HG03159 (cell line): ENCODE data around the gene IQCB1.
A peak's percentile ranks its signal among the peaks of the same experiment; 100 is the strongest.
"Not testable (repeated sequence)": the region's sequence is repeated elsewhere in the genome, so short reads cannot be mapped to it uniquely, and the experiment has no call there.

Source experiments
- ATAC-seq: cut with Tn5 transposase; IDR thresholded peaks from one replicate; pipeline ENCODE4 v1.9.1; 2021; ENCODE audit warnings: mild to moderate bottlenecking, moderate library complexity; ENCODE audit not compliant: unreplicated experiment

IQCB1 gene, protein sequence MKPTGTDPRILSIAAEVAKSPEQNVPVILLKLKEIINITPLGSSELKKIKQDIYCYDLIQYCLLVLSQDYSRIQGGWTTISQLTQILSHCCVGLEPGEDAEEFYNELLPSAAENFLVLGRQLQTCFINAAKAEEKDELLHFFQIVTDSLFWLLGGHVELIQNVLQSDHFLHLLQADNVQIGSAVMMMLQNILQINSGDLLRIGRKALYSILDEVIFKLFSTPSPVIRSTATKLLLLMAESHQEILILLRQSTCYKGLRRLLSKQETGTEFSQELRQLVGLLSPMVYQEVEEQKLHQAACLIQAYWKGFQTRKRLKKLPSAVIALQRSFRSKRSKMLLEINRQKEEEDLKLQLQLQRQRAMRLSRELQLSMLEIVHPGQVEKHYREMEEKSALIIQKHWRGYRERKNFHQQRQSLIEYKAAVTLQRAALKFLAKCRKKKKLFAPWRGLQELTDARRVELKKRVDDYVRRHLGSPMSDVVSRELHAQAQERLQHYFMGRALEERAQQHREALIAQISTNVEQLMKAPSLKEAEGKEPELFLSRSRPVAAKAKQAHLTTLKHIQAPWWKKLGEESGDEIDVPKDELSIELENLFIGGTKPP

DNA sequence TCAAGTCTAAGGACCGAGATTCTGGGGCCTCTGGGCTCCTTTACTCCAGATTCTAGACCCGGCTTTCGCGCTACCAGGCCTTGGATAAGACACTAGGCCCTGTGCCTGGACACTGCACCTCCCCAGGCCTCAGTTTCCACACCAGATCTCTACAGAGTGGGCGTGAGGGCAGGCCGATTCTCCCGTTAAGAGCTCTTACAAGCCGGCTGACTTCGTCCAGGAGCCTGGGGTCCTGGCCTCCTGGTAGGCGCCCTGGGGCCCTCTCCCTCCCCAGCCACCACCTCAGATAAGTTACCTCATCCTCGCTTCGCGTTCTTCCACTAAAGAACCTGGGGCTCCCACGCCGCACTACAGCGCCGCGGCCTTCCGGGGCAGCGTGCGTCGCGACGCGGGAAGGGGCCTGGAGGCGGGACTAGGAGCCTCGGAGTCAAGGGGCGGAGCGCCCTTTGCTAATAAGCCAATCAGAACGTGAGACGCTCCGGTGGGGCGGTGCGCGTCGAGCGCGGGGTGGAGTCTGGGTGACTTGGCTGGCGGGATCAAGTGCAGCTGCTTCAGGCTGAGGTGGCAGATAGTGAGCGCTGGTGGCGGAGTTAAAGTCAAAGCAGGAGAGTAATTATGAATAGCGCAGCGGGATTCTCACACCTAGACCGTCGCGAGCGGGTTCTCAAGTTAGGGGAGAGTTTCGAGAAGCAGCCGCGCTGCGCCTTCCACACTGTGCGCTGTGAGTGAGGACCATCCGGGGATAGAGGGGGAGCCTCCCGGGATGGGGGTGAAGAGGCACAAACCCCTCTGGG is at the start of gene IQCB1, which contains the start of gene EAF2:
Gene IQCB1 (minus strand): TSS at position 390 of the 794 bp plus-strand sequence. CDS start 6,100 bp downstream, outside the sequence.
Gene EAF2 (plus strand): TSS at position 539 of the 794 bp plus-strand sequence. CDS start 77 bp downstream, at position 616.
- peak; percentile 99 for ATAC-seq

DNA sequence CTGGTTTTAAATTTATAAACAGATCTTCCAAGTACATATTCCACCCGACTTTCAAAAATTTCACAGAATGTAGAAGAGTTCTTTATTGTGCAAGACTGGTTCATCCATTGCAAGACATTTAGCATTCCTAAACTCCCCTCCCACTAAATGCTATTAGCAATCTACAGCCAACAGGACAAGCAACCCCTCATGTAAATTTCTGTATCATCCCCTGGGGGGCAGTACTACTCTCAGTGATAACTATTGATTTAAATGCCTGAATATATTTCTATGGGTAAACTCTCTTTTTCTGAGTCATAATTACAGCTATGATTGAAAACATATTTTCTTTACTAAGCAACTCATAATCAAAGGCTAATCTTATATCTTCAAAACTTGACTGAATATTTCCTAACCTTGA is 48.6 kb upstream of the IQCB1 start:
- no peak for ATAC-seq

DNA sequence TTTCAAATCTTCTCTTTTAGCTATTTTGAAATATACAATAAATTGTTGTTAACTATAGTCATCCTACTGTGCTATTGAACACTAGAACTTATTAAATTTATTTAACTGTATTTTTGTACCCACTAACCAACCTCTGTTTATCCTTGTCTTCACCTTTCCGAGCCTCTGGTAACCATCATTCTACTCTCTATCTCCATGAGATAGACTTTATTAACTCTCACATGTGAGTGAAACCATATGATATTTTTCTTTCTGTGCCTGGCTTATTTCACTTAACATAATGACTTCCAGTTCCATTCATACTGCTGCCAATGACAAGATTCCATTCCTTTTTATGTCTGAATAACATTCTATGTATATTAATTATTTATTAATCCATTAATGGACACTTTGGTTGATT is 43.6 kb upstream of the IQCB1 start:
- ATAC-seq, result no peak

DNA sequence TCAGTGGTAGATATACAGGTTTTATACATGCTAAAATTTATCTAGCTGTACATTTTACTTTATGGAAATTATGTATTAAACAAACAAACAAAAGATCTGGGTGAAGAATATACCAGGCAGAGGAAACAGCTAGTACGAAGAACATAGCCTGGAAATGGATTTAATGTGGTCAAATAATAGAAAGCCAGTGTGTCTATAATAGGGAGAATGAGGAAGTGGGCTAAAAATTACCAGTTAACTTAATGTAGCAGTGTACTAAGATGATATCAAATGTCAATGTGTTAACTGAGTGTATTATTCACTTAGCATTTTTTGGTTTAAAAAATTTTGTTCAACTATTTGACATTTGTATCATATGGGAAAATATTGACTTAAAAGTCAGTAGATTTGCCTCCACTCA is 36.6 kb upstream of the IQCB1 start:
- no peak for ATAC-seq

DNA sequence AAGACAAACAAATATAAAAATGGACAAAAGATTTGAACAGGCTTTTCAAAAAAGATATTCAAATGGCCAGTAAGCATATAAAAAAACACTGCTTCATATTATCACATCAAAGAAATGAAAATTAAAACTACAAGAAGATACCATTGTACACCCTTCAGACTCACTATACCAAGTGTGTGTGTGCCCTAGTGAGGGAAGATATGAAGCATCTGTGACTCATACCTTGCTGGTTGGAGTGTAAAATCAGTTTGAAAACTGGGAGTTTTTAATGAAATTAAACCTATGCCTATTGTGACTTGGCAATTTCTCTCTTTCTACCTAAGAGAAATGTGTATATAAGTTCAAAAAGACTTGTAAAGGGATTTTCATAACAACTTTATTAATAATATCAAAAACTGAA is 35.9 kb upstream of the IQCB1 start:
- no peak for ATAC-seq

DNA sequence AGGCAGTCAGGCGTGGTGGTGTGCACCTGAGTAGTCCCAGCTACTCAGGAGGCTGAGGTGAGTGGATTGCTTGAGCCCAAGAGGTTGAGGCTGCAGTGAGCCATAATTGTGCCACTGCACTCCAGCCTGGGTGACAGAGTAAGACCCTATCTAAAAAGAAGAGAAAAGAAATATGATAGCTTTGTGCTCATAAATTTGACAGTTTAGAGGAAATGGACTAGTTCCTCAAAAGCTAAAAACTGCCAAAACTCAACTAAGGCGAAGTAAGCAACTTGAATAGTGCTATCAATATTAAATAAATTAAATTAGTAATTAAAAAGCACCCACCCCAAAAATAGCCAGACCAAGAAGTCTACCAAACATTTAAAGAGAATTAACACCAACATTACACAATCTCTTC is 34.9 kb upstream of the IQCB1 start:
- no peak for ATAC-seq

DNA sequence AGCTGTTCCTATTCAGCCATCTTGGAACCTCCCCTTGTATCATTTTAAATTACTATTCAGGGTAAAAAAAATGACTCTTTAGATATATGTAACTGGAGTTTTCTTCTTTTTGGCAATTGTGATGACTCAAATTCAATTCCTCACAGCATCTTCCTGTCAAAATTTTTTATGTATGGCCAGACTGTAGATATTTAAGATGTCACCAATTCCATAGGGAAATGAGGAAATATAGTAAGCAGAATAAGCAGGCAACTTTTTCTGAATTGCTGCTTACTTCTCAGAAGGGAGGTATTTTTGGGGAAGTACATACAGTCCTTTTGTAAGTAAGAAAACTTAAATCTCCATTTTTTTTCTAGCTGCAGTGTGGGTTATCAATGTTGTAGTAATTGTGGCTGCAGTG is 28.9 kb upstream of the IQCB1 start:
- ATAC-seq, result no peak

DNA sequence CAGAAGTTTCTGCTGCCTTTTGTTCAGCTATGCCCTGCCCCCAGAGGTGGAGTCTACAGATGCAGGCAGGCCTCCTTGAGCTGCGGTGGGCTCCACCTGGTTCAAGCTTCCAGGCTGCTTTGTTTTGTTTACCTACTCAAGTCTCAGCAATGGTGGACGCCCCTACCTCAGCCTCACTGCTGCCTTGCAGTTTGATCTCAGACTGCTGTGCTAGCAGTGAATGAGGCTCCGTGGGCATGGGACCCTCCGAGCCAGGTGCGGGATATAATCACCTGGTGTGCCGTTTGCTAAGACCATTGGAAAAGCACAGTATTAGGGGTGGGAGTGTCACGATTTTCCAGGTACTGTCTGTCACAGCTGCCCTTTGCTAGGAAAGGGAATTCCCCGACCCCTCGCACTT is 28.4 kb upstream of the IQCB1 start:
- ATAC-seq, result not testable (repeated sequence)

DNA sequence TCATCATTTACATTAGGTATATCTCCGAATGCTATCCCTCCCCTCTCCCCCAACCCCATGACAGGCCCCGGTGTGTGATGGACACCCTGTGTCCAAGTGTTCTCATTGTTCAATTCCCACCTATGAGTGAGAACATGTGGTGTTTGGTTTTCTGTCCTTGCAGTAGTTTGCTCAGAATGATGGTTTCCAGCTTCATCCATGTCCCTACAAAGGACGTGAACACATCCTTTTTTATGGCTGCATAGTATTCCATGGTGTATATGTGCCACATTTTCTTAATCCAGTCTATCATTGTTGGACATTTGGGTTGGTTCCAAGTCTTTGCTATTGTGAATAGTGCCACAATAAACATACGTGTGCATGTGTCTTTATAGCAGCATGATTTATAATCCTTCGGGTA is 22.9 kb upstream of the IQCB1 start:
- not testable (repeated sequence) for ATAC-seq

DNA sequence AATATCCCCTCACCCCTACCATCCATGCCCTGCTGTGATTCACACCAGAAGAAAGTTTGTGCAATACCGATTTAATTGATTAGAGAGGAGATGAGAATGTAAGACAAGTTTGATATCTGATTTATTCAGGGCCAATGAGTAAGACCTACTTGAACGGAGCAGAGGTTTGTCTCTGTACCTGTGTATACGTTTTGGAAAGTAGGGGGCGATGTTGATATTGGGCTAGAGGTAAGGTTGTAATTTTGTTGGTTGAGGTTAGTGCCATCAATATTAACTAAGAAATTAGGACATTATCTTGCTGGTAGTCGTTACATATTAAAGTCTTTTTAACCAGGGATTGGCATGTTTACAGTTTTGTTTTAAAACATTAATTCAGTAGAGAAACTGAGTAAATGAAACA is 20.7 kb upstream of the IQCB1 start:
- ATAC-seq, result no peak

DNA sequence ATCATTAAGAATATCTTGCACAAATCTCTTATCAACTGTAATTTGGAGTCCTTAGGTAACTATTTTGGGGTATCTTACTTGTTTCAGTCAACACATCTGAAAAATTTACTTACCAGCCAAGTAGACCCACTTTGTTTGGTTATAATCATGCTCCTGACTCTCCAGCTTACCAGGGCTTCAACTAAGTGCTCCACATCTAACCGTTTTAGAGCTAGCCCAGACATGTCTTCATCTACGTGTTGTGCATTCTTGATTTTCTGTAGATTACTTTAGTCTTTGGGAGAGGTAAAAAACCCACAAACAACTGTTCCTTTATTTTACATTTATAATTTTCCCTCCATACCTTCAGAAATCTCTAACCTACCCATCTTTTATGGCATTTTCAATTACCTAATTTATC is 17.4 kb upstream of the IQCB1 start:
- no peak for ATAC-seq

DNA sequence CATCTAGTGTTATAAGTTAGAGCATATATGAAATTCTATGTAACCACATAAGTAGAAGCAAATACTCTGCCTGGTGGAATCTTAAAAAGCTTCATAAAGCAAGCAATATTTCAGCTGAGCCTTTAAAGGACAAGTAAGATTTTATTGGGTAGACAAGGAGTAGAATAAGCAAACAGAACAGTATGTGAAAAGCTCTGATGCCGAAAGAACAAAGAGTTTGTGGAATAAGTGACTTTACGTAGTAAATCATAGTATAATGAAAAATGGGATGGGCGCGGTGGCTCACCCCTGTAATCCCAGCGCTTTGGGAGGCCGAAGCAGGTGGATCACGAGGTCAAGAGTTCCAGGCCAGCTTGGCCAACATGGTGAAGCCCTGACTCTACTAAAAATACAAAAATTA is 10.0 kb upstream of the IQCB1 start:
- ATAC-seq, result no peak

DNA sequence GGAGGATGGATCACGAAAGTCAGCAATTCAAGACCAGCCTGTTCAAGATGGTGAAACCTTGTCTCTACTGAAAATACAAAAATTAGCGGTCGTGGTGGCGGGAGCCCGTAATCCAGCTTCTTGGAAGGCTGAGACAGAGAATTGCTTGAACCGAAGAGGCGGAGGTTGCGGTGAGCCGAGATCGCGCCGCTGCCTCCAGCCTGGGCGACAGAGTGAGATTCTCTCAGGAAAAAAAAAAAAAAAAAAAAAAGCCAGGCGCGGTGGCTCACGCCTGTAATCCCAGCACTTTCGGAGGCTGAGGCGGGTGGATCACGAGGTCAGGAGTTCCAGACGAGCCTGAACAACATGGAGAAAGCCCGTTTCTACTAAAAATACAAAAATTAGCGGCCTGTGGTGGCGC is 5.1 kb upstream of the IQCB1 start:
- no peak for ATAC-seq

DNA sequence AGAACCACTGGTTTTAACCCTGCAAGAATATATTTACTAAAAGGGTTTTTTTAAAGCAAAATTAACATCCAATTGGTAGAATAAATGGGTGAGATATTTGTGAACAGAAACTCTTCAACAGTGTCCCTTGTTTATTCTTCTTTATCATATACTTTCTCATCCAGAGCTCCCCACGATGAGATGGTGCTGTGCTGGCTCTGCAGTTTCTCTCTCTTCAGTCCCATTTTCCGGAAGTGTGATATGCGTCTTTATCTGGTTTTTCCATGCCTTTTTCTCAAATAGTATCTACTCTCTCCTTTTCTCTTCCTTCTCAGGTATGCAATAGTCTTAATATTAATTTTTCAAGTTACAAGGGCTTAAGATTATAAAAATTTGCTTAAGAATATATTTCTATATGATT is 1.6 kb upstream of the IQCB1 start:
- ATAC-seq, result no peak

DNA sequence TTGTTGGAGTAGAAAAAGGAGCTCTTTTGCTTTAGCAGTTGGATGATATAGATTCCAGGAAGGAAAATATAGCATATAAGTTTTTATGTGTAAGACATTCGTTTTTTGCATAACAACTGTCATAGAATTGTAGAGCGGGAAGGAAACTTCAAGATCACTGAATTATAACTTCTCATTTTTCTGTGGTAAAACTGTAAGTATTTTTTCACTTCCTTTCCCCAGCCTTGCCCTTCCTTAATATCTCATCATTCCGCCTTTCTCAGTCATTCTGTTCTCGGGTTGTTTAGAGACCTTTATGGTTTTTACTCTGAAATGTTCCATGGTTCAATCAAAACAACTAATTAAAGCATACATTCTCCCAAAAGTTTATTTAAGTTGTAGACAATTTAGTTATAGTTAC is 1.2 kb upstream of the IQCB1 start:
- ATAC-seq, result no peak

DNA sequence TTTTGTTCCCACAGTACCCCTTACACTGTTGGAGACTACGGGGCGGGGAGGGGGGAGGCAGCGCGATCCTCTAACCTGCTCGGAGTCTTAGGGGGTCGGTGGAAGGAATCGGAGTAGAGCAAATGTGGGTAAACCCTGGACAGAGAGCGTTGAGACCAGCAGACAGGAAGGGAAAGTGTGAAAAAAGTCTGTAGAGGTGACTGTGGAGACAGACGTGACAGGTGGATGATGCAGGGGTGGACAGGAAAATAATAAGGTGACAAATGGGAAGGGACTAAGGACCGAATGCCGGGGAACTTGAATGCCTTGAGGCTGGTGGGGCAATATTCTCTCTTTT is 573 bp upstream of the IQCB1 start:
- ATAC-seq, result peak; percentile 10

DNA sequence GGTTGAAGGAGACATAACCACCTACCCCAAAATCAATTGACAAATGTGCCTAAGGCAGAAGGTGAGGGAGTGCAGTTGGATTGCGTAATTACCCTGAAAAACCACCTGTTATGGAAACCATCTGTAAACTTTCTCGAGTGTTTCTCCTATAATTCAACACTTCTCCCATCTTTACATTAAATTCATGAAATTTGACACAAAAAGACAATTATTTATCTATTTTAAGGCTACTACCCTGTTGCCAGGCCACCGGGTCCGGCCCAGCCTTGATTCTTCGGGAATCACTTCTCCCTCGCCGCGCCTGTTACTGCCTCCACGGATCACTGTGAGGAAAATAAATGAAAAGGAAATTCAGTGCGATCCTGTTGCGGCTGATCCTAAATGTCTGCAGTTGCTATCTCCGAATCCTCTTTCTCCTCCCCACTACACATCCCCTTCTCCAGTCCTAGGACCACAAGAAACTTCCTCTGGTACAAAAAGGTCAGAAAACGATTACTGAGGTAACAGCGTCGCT is 646 bp downstream of the IQCB1 start:
- ATAC-seq, result no peak

DNA sequence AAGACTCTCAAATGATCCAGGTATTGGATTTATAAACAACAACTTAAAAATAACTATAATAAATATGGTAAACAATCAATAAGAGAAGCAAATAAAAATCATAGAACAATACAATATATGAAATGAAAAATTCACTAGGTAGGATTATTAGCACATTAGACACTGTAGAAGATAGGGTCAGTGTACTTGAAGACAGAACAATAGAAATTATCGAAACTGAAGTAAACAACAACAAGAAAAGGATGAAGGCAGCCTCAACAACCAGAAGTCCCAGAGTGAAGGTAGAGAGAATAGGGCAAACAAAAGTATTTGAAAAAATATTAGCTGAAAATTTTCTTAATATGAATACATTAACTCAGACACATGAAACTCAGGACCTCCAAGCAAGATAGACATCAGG is 11.9 kb downstream of the IQCB1 start:
- no peak for ATAC-seq

DNA sequence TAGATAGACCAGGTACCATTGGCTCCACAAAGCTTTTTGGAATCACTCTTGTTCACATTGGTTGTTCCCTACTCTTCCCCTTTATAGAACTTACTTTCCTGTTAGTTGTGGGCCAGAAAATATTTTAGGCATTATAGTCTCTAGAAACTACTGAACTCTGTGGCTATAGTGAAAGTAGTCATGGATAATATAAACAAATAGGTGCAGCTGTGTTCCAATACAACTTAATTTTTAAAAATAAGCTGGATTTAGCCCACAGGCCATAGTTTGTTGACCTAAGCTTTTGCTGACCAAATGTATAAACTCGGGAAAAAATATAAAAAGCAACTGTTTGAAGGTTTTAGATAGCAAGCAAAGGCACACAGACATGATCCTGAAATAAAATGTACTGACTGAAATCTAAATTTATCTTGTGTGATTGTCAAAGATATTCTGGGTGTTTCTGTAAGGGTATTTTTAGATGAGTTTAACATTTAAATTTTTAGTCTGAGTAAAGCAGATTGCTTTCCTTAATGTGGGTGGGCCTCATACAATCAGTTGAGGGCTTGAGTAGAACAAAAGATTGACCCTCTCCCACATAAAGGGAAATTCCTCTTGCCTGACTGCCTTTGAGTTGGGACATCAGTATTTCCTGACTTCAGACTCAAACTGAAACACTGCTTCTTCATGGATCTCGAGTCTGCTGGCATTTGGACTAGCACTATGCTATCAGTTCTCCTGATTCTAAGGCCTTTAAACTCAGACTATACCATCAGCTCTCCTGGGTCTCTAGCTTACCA is 13.2 kb downstream of the IQCB1 start:
- ATAC-seq, result no peak

DNA sequence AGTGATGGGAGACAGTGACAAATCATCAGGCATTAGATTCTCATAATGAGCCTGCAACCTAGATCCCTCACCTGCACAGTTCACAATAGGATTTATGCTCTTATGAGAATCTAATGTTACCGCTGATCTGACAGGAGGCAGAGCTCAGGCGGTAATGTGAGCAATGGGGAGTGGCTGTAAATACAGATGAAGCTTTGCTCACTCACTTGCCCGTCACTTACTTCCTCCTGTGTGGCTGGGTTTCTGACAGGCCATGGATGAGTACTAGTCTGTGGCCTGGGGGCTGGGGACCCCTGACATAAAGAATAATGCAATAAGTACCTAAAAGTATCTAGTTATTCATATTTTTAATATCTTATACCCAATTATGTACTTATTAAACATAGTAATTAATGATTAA is 15.6 kb downstream of the IQCB1 start:
- ATAC-seq, result no peak

DNA sequence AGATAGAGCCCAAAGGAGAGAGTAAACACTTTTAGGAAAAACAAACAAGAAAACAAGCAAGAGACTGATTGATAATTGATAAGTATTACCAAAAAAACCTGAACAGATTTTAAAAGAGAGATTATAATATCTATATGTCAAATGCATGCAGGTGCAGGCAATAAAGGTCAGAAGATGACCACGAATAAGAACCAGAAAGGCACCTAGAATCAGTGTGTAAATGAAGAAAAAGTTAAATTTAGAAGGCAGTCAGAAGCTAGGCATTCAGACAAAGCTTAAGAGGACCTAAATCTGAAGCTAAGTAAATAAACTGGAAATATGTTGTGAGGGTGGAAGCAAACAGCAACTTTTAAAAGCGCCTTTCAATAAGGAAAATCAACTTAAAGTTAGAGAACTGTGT is 16.3 kb downstream of the IQCB1 start:
- ATAC-seq, result no peak
